Ovary (tissue), 3 donors: ENCODE results near the gene MMD.

Source experiments
- EP300 ChIP-seq: sonication (generic); formaldehyde crosslinking; IDR thresholded peaks from one replicate; pipeline ENCODE4 v1.6.1; 2017; ENCODE audit warnings: antibody characterized with exemption
- POLR2A ChIP-seq: fragments of 450-650 bp; IDR thresholded peaks from one replicate; pipeline ENCODE4 v1.6.1; 2017; ENCODE audit warnings: antibody characterized with exemption, mild to moderate bottlenecking, moderate library complexity
- TF ChIP-seq, protein P1 (sequence below), 3 donors: fragments of 450-650 bp in 2 of 3; fragments of 200-600 bp in 1 of 3; IDR thresholded peaks; one replicate each; pipeline versions ENCODE4 v1.5.1 to v1.8.0; 2016 to 2022; ENCODE audit warnings: antibody characterized with exemption in 3 of 3, mild to moderate bottlenecking in 1 of 3
- donor health status: DM: no; HTN: no; CAD: no.

DNA sequence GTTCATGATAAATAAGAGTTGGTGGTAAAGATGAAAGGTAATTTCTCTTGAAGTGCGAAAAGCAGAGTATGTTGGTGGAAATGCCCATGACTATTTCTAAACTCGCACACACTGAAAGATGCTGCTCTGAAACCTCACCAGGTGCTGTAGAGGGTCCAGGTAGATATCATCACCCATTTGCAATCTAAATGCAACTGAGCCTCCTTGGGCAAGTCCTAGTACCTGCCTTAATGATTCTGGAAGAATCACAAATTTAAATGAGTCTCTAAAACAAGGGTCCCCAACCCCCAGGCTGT, 5.9 kb upstream of the MMD start:
- TF ChIP-seq EP300: no peak
- TF ChIP-seq, protein P1, sequence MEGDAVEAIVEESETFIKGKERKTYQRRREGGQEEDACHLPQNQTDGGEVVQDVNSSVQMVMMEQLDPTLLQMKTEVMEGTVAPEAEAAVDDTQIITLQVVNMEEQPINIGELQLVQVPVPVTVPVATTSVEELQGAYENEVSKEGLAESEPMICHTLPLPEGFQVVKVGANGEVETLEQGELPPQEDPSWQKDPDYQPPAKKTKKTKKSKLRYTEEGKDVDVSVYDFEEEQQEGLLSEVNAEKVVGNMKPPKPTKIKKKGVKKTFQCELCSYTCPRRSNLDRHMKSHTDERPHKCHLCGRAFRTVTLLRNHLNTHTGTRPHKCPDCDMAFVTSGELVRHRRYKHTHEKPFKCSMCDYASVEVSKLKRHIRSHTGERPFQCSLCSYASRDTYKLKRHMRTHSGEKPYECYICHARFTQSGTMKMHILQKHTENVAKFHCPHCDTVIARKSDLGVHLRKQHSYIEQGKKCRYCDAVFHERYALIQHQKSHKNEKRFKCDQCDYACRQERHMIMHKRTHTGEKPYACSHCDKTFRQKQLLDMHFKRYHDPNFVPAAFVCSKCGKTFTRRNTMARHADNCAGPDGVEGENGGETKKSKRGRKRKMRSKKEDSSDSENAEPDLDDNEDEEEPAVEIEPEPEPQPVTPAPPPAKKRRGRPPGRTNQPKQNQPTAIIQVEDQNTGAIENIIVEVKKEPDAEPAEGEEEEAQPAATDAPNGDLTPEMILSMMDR (IDR thresholded peaks at IDR 0.05): no peak
- no peak for TF ChIP-seq POLR2A
